ENCODE measurements around the gene ZBP1.
"Not testable (repeated sequence)": the region's sequence is repeated elsewhere in the genome, so short reads cannot be mapped to it uniquely, and the experiment has no call there.

ZBP1 gene

DNA sequence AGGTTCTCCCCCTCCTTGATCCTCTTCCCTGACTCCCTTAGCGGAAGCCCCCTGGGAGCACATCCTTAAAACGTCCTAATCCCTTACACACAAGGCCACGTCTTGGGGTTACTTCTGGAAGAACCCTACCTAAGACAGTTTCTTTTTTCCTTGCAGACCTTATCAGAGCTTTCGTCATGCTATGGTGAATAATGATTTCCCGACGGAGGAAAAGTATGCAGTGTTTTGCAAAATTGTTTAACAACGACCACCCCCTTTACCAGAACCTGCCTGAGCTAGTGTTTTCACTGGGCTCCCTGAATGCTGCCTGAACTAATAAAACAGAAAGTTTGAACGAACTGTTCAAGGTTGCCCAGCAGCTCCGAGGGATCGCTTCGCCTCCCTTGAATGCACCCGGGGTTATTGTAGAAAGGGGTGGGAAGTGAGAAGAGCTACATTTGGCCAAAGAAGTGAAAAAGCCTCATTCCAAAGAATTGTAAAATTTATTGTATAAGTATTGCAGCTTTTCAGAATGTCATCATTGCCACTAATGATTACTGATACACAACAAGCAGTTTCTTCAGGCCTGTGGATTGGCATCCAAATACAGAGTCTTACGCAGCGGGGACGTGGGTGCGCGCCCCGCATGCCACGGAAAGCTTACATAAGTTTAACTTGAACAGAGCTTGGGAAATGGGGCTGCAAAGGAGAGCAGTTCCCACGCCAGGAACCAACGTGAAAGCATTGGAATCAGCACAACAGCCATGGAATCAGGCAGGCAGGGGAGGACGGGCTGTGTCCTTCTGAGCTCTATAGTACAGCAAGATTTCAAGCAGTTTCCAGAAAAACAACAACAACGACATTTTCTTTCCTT, 27.9 kb upstream of the ZBP1 start:
- in situ Hi-C loops (cut with MboI; ENCODE audit: low sequenced_read_pairs): no loop called here

DNA sequence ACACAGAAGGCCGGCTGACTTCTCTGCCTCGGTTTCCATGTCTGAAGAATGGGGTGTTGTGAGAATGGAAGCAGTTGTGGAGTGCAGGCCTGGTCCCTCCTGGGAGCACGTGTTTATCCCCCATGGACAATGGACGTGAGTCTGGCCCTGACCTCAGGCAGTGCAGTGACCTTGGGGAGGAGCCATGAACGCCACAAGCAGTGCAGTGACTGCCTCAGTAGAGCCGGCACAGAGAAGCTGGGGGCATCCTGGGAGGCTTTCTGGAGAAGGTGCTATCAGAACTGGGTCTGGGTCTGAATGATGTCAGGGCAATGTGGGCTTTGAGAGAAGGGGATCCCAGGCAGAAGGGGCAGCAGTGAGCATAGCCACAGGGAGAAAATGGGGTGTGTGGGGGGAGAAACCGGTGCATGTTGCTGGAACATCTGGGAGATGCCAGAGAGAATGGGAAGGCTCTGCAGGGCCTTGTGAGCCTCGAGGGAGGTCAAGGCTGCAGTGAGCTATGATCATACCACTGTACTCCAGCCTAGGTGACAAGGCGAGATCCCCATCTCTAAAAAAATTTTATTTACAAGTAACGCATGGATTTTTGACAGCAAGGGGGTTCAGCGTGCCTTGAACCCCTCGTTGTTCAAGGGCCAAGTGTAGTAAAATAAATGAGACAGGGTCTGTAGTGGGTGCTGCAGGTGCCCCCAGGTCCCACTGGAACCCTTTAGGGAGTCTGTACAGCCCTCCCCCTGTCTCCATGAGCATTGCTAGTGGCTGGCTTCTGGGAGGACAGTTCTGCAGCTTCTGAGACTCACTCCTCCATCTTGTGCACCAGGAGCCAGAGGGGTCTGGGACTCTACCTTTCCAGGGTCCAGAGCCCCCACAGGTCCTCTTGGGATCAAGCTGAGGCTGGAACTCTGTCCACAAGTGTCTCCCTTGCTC, 27.0 kb upstream of the ZBP1 start:
- in situ Hi-C loops (cut with MboI; ENCODE audit: low sequenced_read_pairs): no loop called here

DNA sequence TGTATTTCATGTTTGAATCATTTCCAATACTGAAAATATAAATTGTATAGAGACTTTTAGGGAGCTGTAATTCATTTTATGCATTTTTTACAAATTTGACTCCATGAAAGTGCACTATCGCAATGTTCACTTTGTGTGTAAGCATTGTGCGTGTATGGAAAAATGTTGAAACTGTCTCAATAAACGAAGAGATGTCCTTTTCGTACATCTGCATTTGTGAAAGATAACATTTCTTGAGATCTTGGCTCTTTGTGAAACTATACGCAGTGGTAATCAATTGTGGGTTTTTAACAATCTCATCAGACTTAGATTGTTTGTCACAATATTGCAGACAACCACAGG, 18.6 kb upstream of the ZBP1 start:
- in situ Hi-C loops (cut with MboI; ENCODE audit: low sequenced_read_pairs): no loop called here

DNA sequence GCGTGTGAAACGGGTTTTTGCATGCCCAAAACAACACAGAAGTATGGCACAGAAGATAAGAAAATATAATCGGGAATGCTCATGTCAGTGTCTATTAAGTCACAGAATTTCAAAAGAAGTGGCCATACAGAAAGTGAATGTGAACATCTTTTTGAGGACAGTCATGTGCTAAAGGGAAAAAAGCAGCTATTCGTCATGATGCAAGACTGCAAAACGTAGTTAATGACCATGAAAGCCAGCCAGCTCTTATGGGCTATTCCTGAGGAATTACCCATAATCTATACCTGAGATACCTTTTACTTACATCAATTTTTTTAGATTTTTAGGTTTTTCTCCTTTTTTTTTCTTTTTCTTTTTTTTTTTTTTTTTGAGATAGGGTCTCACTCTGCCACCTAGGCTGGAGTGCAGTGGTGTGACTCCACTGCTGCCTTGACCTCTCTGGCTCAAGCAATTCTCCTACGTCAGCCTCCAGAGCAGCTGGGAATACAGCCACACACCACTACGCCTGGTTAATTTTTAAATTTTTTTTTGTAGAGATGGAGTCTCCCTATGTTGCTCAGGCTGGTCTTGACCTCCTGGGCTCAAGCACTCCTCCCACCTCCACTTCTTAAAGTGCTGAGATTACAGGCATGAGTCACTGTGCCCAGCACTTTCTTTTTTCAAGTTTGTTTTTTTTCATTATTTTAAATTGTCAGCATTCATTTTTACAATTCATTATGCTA, 18.1 kb upstream of the ZBP1 start:
- in situ Hi-C loops (cut with MboI; ENCODE audit: low sequenced_read_pairs): no loop called here

DNA sequence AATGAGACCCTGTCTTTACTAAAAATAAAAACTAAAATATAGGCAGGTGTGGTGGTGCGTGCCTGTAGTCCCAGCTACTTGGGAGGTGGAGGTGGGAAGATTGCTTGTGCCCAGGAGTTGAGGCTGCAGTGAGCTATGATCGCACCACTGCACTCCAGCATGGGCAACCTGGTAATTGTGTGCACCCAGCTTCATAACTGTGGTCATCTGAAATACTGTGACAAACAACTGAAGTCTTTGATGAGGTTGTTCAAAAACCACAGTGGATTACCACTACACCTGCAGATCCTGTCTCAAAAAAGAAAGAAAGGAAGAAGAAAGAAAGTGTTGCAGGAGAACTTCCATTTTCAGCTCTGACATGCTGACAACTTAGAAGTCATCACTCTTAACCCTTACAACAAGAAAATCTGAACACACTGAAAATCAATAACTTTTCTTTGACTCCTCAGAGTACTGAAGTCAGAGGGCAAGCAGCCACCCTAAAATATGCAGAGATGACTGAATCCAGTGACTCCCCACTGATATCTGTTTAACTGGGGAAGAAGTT, 13.8 kb upstream of the ZBP1 start:
- in situ Hi-C loops (cut with MboI; ENCODE audit: low sequenced_read_pairs): no loop called here

DNA sequence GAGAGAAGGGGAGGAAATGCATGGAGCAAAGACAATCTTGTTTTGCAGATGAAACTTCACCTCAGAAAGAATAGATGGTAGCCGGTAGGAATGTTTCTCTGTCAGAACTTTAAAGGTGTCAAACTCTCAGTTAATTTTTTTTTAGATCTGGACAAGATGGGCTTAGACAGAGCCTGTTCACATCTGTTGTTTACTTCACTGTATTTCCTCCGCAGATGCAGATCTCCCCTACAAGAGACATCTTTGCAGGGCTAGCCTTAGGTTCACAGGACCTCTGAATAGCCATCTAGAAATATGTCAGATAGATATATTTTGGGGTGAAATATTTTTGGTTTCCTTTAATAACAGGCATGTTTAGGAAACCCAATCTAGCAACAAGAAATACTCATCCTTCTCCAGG, 12.1 kb upstream of the ZBP1 start:
- in situ Hi-C loops (cut with MboI; ENCODE audit: low sequenced_read_pairs): no loop called here

DNA sequence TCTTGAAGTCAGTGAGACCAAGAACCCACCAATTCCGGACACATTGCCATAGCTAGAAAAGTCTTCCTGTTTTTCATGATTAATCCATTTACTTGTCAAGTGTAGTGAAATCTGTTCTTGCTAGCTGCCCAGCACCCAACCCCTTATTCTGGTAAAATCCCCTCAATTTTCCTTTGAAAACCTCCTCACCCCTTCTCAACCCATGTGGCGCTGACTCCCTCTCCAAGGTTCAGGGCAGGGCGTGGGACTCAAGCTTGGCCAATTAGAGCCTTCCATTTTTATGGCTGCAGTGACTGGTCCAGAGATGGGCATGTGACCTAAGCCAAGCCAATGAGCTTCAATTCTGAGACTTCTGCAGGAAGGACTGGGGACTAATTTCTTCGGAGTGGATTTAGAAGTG, 9.8 kb upstream of the ZBP1 start:
- in situ Hi-C loops (cut with MboI; ENCODE audit: low sequenced_read_pairs): no loop called here

DNA sequence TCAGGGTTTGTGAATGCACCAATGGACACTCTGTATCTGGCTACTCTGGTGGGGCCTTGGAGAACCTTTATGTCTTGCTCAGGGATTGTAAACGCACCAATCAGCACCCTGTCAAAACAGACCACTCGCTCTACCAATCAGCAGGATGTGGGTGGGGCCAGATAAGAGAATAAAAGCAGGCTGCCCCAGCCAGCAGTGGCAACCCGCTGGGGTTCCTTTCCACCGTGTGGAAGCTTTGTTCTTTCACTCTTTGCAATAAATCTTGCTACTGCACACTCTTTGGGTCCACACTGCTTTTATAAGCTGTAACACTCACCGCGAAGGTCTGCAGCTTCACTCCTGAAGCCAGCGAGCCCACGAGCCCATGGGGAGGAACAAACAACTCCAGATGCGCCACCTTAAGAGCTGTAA, 9.3 kb upstream of the ZBP1 start:
- in situ Hi-C loops (cut with MboI; ENCODE audit: low sequenced_read_pairs): not testable (repeated sequence)

DNA sequence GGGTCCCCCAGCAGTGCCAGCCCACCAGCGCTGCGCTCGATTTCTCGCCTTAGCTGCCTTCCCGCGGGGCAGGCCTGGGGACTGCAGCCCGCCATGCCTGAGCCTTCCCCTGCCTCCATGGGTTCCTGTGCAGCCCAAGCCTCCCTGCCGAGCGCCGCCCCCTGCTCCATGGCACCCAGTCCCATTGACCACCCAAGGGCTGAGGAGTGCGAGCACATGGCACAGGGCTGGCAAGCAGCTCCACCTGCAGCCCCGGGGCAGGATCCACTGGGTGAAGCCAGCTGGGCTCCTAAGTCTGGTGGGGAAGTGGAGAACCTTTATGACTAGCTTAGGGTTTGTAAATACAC, 8.7 kb upstream of the ZBP1 start:
- in situ Hi-C loops (cut with MboI; ENCODE audit: low sequenced_read_pairs): not testable (repeated sequence)

DNA sequence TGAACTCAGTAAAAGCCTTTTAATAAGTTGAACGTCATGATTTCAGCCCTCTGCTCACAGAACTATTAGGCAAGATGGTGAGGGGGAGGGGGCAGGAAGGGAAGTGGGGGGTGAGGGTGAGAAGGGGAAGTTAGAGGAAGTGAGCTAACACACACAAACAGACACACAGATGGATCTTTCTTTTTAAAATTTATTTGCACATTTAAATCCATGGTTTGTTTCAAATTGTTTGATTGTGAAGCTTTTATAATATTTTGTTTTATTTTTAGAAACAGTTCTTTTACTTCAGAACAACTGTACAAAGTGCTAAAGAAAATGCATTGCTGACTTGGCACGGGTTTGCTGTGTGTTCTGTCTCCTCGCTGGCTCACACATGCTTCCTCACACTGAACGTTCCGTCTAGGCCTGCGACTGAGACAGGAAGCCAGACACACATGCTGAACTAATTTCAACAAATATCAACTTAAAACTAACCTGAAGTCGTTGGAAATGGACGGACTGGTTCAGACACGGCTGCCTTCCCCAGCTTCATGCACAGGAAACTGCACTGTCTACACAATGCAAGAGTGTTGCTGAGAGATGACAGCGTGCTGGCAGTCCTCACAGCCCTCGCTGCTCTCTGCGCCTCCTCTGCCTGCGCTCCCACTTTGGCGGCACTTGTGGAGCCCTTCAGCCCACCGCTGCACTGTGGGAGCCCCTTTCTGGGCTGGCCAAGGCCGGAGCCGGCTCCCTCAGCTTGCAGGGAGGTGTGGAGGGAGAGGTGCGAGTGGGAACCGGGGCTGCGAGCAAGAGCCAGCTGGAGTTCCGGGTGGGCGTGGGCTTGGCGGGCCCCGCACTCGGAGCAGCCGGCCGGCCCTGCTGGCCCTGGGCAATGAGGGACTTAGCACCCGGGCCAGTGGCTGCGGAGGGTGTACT, 8.1 kb upstream of the ZBP1 start:
- in situ Hi-C loops (cut with MboI; ENCODE audit: low sequenced_read_pairs): no loop called here

DNA sequence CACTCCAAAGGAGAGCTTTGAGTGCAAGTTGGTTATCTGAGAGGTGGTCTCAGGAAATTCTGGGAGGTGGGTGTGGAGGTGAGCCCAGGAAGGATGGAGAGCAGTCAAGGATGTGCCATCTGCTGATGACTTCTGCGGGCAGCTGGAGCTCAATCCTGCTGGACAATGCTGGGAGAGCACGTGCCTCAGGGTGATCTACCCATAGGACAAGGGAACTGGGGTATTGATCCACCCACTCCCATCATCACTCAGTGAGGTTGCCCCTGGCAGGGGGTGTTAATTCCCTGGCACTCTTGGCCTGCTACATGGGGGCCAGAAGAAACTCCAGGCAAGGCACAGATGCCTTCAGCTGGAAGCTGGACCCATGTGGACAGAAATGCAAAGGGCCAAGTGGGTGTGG, 7.1 kb upstream of the ZBP1 start:
- in situ Hi-C loops (cut with MboI; ENCODE audit: low sequenced_read_pairs): no loop called here

DNA sequence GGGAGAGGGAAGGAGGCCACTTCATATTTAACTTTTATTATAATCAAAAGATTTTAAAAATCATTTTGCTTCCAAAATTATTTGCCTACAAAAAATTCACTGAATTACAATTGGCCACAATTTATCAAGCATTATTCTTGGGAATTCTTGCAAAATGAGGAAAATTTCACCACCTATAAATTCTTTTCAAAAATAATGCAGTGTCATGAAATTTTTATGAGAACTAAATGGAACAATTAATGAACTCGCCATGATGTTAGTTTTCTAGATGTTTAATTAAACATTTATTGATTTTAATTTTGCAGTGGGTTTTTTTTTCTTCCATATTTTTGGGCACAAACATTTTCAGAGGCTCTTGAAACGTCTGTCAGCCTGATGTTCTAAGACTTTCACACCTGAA, 5.8 kb upstream of the ZBP1 start:
- in situ Hi-C loops (cut with MboI; ENCODE audit: low sequenced_read_pairs): no loop called here

DNA sequence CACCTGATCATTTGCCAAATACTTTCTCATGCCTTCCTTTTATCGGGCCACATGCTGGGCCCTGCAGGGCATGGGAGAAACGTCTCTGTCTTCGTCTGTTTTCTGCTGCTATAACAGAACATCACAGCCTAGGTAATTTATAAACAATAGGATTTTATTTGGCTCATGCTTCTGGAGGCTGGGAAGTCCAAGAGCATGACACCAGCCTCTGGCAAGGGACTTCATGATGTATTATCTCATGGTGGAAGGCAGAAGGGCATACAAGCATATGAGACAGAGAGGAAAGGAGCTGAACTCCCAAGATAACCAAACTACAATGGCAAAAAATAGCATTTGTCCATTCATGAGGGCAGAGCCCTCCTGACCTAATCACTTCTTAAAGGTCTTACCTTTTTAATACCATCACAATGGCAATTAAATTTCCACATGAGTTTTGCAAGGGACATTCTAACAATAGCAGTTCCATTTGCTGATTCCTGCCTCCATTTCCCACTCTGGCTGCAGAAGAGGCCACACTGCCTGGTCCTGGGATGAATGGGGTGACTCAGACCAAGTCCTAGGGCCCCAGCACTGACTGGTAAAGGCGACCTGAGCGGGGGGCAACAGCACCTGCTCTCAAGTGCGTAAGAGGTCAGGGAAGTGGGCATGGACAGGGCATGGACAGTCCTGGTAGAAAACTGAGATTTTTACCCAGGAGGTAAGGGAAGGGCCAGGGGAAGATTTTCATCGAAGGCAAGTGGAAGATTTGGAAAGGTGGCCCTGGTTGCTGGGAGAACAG, 5.1 kb upstream of the ZBP1 start:
- in situ Hi-C loops (cut with MboI; ENCODE audit: low sequenced_read_pairs): no loop called here

DNA sequence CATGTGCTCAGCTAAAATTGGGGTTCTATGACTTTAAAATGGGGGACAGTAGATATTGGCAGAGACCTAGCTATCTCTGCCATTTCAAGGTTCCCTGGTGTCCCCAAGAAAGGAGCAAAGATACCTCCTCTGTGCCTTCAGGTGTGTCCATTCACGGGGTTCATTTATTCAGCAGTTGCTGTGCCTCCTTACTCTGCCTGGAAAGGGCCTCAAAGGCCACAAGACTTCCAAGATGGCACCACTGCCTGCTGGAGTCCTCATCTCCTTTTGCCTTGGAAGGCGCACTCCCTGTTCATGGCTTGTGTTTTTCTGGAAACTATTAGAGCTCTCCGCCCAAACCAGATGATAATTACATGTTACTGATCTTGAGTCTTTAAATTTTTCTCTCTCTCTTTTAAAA, 3.9 kb upstream of the ZBP1 start:
- in situ Hi-C loops (cut with MboI; ENCODE audit: low sequenced_read_pairs): no loop called here

DNA sequence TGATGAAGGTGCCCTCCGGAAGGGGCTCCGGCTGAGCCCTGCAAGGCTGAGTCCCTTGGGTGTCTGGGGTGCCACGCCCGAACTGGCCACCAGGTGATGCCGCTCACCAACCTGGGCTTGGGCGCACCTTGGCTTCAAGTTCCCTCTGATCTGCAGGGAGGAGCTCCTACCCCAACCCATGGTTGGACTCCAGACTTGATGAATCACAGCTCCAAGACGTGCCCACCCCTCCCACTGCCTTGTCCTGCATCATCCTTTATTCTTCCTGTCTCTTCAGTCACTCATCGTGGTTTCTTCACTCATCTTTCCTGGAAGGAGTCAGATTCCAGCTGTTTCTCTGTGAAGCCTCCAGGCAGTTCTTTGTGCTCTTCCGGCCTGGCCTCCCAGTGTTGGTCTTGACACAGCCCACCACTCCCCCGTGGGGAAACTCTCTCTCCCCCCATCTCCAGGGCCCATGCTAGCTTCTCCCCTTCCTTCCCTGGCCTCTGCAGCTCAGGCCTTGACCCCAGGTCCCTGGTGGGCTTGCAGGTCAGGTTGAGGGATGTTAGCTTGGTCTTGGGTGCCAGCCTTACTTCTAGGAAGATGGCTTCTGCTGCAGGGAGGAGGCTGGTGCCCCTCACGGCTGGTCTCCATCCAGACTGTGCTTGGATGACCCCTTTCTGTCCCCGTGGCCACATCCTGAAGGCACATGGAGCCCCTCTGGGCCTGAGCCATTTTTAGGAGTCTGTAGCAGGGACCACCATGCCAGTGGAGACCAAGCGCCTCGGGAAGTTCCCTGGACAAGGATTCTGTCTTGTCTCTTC, 2.6 kb upstream of the ZBP1 start:
- in situ Hi-C loops (cut with MboI; ENCODE audit: low sequenced_read_pairs): no loop called here

DNA sequence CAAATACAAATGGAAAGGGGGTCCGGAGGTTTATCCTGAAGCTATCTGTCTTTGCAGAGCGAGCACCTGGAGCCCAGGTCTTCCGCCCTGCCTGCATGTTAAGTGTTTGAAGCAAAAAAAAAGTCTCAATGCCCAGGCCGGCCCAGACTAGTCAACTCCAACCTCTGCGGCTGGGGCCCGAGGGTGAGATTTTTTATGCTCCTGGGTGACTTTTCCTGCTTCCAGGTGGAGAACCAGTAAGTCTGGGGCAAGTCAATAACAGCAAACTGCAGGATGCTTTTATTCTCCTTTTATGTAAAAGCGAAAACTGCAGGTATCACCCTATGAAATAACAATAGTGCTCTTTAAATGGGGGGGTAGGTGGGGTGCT, 2.0 kb upstream of the ZBP1 start:
- in situ Hi-C loops (cut with MboI; ENCODE audit: low sequenced_read_pairs): no loop called here

DNA sequence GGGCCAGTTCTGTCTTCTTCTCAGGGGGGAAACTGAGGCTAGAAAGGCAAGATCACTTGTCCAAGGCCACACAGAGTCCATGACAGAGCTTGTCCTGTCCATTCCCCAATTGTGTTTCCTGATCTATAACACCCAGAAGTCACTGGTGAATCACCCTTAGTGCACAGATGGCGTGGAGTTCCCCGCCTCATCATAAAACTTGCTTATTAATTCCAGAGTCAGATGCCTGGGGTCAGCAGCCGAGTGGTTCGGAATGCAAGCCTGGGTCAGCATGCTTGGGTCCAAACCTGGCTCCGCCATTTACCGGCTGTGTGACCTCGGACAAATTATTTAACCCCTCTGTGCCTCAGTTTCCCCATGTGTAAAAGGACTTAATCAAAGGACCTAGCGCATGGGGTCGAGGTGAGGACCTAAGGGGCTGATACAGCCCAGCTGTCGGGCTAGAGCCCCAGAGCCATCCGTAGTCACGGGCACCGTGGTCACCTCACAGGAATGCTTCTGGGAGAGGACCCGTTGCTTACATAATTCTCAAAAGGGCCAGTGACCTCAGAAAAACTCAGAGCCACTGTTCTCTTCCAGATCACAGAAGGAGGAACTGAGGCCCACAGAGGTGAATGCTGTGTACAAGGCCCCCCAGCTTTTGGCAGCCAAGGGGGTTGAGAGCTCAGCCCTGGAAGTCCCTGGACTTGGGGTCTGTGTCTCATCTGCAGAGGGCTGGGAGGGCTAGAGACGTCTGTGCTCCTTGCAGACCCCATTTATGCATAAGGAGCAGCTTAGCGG, 1.4 kb upstream of the ZBP1 start:
- in situ Hi-C loops (cut with MboI; ENCODE audit: low sequenced_read_pairs): no loop called here

DNA sequence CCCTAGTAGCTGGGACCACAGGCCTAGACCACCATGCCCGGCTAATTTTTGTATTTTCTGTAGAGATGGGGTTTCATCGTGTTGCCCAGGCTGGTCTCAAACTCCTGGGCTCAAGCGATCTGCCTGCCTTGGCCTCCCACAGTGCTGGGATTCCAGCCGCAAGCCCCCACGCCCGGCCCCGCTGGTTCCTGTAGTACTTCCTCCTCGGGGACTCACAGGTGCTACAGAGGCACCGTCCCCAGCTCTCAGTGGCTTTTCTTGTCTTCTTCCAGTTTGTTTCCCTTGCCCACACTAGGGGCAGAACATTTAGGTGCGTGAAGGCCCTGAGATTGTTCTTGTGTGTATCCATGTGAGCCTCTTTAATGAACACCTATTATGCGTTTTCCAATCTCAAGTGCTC, 773 bp upstream of the ZBP1 start:
- in situ Hi-C loops (cut with MboI; ENCODE audit: low sequenced_read_pairs): no loop called here

All from HL-60/S4 treated with retinoic acid at 250 ng/mL for 4 days and 3 days (cell line).